ENCODE results near the gene NUP62CL.

- TF ChIP-seq, protein P1, sequence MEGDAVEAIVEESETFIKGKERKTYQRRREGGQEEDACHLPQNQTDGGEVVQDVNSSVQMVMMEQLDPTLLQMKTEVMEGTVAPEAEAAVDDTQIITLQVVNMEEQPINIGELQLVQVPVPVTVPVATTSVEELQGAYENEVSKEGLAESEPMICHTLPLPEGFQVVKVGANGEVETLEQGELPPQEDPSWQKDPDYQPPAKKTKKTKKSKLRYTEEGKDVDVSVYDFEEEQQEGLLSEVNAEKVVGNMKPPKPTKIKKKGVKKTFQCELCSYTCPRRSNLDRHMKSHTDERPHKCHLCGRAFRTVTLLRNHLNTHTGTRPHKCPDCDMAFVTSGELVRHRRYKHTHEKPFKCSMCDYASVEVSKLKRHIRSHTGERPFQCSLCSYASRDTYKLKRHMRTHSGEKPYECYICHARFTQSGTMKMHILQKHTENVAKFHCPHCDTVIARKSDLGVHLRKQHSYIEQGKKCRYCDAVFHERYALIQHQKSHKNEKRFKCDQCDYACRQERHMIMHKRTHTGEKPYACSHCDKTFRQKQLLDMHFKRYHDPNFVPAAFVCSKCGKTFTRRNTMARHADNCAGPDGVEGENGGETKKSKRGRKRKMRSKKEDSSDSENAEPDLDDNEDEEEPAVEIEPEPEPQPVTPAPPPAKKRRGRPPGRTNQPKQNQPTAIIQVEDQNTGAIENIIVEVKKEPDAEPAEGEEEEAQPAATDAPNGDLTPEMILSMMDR (IDR thresholded peaks at IDR 0.05; ENCODE audit: poor library complexity, severe bottlenecking), result no peak
- TF ChIP-seq POLR2AphosphoS5 (IDR thresholded peaks at IDR 0.05) (no peak), EP300 (conservative IDR thresholded peaks at IDR 0.05; ENCODE audit: poor library complexity, severe bottlenecking) (no peak), RAD21 (conservative IDR thresholded peaks at IDR 0.05) (no peak), EZH2 (IDR thresholded peaks at IDR 0.05; ENCODE audit: borderline replicate concordance, insufficient read depth, low read length, poor library complexity, severe bottlenecking) (no peak)
Measured at GRCh38 chrX:107135965-107136307, 70.3 kb downstream of the NUP62CL start.
